T follicular helper cell (primary cell): Measurements from ENCODE around the gene MGAT5B.
"Not testable (repeated sequence)": the region's sequence is repeated elsewhere in the genome, so short reads cannot be mapped to it uniquely, and the experiment has no call there.

ENCODE experiments used
- DNase-seq: peaks from one replicate; pipeline ENCODE4 v3.0.0-alpha.2; 2020; ENCODE audit warnings: low read depth

Gene MGAT5B

DNA sequence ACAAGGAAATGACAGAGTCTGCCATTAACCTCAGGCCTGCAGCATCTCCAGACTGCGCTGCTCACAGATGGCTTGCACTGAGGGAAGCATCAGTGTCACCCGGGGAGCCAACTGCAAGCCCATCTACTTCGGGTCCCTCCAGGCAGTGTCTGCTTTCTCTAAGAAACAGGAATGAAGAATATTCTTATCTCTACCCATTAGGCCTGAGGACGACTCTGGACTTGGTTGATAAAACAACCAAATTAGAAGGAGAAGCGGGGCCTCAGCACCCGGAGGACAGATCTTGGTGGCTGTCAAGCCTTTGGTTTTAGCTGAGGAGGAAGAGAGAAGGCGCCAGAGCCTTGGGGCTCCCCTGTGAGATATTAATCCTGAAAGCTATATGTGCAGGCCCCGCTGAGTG lies 19.5 kb upstream of the MGAT5B start:
- no peak for DNase-seq

DNA sequence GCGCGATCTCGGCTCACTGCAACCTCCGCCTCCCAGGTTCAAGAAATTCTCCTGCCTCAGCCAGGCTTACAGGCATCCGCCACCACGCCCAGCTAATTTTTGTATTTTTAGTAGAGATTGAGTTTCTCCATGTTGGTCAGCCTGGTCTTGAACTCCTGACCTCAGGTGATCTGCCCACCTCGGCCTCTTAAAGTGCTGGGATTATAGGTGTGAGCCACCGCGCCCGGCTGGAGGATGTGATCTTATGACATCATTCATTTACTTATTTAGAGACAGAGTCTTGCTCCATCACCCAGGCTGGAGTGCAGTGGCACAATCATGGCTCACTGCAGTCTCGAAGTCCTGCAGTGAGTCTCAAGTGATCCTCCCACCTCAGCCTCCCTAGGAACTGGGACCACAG lies 19.0 kb upstream of the MGAT5B start:
- DNase-seq, result not testable (repeated sequence)

DNA sequence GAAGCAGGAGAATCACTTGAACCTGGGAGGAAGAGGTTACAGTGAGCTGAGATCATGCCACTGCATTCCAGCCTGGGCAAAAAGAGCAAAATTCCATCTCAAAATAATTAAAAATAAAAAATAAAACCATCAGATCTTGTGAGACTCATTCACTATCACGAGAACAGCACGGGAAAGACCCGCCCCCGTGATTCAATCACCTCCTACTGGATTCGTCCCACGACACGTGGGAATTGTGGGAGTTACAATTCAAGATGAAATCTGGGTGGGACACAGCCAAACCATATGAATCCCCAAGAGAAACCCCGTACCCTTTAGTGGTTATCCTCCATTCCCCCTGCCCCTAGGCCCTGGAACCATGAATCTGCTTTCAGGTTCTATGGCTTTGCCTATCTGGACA lies 15.4 kb upstream of the MGAT5B start:
- DNase-seq, result no peak

DNA sequence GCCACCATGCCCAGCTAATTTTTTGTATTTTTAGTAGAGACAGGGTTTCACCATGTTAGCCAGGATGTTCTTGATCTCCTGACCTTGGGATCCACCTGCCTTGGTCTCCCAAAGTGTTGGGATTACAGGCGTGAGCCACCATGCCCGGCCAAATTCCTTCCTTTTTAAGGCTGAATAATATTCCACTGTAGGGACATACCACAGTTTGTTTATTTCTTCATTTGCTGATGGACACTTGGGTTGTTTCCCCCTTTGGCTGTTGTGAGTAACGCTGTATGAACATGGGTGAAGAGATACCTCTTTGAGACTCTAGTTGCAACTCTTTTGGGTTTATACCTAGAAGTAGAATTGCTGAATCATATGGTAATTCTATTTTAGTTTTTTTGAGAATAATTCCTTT lies 13.1 kb upstream of the MGAT5B start:
- no peak for DNase-seq

DNA sequence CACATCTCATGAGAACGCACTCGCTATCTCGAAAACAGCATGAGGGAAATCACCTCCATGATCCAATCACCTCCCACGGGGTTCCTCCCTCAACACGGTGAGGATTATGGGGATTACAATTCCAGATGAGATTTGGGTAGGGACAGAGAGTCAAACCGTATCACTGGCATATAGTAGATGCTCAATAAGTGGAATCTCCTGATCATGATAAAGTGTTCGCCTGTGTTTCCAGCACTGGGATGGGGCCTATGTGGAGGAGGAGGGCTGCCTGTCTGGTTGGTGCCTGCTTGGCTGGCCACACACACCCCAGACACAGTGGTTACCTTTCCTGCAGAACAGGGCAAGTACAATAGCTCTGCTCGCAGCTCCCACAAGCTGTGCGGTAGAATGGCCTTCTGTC lies 6.1 kb upstream of the MGAT5B start:
- no peak for DNase-seq

DNA sequence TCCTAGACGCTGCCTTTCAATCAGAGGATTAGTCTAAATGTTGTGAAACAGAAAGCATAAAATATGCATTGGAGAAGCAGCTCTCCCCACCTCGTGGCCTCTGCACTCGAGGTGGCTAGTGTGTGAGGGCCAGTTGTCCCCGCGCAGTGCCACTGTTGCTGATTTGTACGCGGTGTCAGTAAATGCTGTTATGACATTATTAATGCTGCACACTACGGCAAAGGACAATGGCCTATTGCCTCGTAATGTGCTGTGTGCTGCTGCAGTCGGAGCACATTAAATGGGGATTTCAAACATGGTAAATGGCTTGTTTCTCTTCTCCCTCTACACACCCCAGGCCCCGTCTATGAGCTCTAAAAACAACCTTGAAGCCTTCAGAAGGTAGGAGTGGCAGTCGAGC lies 5.7 kb upstream of the MGAT5B start:
- DNase-seq, result no peak

DNA sequence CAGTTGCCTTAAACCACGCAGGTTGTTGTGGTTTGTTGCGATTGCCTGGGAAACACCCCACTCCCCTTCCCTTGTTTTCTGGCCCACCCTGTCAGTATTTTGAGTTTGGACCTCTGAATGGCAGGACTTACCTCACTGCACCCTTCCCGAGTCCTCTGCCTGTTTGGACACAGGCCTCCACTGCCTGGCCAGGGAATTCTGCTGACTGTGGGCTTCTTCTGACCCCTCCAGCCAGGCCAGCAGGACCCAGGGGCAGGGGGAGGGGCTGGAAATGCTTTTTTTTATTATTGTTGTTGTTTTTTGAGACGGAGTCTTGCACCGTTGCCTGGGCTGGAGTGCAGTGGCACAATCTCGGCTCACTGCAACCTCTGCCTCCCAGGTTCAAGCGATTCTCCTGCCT lies 4.2 kb upstream of the MGAT5B start:
- no peak for DNase-seq

DNA sequence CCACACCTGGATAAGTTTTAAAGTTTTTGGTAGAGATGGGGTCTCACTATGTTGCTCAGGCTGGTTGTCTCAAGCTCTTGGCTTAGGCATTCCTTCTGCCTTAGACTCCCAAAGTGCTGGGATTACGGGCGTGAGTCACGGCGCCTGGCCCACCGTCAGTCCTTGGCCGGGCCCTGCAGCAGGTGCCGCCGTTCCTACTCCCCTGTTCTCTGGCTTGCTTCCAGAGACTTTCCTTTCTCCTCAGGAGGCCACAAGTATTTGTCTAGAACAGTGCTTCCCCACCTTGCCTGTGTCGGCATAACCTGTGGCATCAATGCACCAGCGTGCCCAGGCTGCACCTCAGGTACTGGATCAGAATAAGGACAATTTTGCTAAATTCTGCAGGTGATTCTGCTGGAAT lies 3.0 kb upstream of the MGAT5B start:
- DNase-seq, result no peak

DNA sequence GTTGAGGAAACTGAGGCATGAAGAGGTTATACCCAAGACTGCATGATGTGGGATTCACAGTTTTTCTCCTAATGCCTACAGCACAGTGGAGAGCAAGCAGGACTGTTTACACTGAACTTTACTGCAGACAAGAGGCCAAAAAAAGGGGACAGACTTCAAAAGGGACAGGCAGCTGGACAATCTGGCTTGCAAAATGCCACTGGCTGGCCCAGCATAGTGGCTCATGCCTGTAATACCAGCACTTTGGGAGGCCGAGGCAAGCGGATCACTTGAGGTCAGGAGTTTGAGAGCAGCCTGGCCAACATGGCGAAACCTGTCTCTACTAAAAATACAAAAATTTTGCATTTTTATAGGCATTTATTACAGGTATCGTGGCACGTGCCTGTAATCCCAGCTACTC lies 2.0 kb upstream of the MGAT5B start:
- no peak for DNase-seq

DNA sequence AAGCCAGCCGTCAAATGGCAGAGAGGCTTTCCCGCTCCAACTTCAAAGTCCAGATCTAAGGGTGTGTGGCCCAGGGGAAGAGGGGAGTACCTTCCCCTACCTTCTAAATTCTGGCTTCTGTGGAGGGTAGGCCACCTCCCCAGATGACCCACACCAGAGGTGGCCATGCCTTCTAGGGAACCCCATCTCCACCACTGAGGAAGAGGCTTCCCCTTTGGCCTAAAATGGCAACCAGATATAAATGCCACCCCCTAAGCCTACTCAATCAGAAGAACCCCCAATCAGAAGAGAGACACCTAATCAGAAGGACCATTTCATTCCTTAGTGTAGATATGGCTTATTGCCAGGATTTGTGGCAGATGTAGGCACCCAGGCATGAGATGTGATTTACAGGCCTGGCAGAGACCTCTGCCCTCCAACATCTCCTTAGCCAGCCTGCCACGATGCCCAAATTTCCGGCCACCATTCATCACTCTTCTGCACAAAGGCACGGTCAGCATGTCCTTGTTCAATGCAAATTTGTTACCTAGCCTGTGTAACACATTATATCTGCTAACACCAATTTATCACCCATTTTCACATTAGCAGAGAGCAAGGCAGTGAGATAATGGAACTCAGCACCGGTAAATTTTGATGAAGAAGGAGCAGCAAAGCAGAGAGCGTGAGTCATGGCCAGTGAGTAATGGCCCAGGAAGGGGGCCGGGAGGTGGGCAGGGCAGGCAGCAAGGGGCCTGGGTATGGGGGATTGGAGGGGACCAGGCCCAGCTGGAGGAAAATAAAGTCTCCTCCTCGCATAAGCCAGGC lies 1.2 kb upstream of the MGAT5B start:
- DNase-seq, result no peak

DNA sequence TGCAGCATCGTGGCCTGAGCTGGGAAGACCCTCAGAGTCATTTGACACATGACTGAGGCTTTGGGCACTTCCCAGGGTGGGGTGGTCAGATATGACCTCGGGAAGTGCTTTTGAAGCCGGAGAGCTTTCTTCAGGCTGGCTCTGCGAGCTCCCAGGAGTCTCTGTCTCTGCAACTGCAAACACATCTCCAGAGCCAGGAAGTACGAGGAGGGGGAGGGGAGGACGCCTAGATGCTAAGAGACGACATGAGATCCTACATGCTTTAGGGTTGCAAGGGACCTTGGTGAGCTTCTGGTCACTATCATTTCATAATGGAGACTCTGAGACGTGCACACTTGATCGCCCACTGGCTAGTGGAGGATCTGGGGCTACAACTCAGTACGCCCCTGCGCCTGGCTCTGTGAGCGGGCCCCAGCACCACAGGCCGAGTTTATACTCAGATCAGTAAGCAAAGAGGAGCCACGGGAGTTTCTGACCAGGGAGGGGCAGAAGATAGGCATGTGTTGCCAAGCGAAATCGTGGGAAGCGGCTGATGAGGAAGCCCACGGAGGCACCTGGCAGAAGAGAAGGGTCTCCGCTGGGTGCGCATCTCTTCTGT lies 527 bp upstream of the MGAT5B start:
- no peak for DNase-seq

DNA sequence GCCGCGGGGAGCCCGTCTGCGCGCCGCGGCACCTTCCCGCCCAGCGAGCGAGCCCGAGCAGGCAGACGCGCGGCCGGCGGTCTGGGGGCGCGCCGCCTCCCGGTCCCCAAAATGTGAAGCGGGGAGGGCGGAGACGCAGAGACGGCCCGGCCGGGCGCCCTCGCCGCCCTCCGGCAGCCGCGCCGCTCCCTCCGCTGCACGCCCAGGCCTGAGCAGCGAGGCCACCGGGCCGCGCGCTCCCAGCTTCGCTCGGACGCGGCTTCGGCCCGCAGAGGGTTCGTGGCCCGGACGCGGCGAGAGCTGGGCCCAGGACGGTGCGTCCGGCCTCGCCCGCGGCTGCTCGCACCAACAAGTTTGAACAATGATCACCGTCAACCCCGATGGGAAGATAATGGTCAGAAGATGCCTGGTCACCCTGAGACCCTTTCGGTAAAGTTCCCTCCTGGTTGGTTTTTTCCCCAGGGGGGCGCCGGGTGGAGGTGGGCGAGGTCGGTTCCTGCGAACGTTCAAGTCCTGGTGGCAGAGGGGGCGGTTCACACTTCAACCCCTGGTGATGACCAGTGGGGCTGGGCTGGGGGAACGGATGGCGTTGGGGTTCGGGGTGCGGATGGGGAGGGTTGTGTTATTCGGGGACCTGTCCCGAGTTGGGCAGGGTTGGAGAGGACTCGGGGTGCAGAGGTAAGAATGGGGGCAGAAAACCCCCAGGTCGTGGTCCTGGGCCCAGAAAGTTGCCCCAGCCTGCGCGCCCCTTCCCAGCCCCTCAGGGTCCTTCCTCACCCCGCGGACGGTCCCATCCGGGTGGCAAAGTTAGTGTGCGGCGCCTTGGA lies 678 bp downstream of the MGAT5B start:
- DNase-seq, result no peak

DNA sequence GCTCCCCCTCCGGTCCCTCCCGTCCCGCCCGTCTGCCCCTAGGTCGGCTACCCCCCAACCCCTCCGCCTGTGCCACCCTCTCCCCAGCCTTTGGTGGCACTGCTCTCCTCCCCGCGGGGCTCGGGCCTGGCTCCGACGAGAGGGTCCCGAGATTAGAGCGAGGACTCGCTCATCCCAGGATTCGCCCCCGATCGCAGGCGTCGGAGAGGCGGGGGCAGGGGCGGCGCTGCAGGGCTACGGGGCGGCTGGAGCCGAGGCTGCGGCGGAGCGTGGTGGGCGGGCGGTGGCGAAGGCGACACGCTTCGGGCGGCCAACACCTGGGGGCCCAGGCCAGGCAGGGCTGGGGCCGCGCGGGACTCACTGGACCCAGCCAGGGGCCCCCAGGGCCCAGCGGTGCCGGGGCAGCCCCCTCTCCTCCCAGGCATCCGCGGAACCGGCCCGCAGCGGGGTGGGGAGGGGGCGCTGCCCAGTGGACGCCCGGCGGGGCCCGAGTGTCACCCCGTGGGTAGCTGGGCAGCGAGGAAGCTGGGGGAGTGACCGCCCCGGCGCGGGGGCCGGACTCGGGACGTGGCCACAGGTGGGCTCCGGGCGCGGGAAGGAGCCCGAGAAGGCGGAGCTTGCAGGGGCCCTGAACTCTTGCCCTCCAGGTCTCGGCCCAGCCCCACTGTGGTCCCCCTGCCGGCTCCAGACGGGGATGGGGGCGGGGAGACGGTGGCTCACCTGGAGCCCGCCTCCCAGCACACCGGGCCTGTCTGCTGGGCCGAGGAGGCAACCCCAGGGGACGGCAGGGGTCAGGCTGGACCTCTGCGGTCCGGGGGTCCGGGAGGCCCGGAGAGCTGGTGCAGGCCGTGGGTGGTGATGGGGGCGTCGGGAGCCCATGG lies 1.5 kb downstream of the MGAT5B start:
- DNase-seq, result no peak

DNA sequence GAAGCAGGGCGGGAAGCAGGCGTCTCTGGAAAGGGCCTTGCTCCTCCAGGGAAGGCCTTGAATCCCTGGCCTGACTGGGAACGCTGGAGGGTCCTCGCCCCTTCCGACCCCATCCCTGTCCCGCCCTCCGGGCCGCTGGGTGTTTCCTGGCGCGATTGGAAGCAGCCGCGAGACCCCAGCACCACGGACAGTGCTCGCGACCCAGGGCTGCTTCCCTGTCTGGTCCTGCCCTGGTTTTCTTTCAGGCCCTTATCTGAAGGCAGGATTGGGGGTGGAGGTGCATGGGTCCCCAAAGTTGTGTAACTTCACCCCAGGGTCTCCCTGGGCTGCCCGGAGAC lies 2.1 kb downstream of the MGAT5B start:
- DNase-seq, result no peak

DNA sequence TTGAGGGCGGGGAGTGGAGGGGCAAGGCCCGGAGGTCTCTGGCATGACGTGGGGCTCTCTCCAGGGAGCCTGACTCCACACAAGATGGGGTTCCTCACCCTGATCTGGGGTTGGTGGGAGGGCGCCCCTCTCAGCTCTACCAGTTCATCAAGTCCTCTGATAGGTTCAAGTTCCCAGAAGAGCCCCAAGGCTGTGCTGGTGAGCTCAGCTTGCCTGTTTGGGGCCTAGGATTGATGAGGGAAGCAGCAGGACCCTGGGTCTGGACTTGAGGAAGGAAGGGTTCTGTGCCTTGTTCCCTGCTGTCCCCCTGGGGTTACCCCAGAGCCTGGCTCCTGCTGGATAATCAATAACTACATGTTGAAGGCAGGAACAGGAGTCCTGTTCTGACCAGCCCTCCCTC lies 3.5 kb downstream of the MGAT5B start:
- no peak for DNase-seq

DNA sequence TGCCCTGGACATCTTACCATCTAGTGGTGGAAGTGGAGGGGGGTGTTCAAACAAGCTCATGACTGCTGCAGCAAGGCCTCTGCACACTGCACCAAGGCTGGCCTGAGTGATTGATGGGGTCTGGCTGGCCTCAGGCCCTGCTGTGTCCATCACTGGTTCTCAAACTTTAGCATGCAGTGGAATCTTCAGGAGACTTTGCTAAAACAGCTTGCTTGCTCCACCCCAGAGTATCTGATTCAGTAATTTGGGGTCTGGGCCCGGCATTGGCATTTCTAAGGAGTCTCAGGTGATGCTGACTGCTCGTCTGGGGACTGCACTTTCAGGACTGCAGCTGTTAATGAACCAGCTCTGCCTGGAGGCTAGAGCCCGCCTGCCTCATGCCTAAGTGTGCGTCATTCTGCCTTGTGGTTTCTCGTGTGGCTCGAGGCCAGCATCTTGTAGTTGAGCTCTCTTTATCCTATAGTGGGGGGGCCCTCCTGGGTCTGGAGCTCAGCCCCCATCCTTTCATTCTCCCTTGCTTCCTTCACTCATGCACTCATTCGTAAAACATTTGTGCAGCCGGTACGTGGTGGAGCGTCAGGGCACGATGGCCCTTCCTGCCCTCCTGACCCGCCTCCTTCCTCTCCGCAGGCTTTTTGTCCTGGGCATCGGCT lies 4.1 kb downstream of the MGAT5B start:
- DNase-seq, result no peak

DNA sequence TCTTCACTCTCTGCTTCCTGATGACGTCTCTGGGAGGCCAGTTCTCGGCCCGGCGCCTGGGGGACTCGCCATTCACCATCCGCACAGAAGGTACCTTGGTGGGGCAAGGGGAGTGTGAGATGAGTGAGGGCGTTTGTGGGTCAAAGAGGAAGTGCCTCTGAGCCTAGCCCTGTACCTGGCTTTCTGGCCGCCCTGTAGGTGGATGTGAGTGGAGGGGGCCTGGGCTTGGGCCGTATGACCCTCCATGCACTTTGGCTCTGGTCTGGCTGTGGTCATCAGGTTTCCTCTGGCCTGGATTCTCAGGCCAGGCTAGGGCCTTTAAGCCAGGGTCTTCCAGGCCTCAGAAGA lies 4.6 kb downstream of the MGAT5B start:
- no peak for DNase-seq

DNA sequence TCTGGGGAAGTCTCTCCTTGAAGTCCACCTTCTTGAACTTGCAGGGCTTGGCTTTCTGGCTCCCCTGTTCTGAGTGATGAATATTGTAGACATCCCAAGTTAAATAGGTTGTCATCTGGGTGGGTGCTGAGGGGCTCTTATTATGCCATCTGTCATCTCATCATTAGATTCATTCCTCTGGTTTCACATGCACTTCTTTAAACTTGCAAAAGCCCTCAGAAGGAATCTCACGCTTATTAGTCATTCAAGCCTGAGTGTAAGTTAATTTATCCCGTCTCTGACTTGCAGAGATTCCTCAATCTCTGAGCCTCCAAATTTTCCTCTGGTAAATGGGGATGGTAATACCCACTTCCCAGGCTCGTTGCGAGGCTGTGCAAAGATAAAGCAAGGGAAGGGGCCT lies 5.7 kb downstream of the MGAT5B start:
- DNase-seq, result no peak

DNA sequence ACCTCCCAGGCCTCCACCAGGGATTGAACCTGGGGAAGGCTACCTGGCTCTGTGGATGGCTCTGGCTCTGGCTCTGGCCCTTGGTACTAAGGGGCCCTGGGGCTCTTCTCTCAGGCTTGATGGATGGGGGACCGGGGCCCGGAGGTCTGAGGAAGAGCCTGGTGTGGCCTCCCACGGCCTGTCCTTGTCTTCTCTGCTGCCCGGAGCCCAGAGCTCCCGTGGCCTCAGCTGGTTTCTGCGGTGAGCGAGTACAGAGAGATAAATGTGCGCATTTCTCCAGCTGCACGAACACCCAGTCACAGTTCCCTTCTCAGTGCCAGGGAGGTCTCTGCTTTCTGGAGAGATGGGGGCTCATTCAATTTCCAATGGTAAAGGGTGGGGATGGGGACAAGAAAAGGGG lies 9.2 kb downstream of the MGAT5B start:
- DNase-seq, result no peak

DNA sequence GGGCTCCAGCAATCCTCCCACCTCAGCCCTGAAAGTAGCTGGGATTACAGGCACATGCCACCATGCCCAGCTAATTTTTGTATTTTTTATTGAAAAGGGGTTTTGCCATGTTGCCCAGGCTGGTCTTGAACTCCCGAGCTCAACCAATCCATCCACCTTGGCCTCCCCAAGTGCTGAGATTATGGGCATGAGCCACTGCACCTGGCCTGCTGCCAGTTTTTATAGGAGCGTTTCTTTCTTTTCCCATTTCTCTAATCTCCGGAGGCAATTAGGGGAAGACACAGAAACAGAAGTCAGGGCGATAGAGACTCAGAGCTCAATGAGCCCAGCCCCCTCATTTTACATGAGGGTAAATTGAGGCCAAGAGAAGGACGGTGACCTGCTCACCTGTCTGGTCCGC lies 10.4 kb downstream of the MGAT5B start:
- DNase-seq, result no peak

DNA sequence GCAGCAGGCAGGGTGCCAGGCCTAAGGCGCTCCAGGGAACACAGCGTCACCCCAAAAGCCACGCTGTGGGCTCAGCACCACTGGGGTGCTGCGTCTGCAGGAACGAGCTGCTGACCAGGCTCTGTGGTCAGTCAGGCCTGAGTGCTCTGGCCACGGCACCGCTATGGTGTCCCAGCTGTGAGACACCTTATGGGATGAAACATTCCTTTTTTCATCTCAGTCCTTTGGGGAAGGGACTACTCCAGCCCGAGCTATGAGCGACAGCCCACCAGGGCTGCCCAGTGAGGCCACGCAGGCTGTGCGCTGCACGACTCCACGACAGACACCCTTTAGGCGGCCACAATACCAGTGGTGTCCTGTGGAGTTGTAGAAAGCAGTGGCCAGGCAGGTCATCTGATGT lies 11.1 kb downstream of the MGAT5B start:
- DNase-seq, result no peak

DNA sequence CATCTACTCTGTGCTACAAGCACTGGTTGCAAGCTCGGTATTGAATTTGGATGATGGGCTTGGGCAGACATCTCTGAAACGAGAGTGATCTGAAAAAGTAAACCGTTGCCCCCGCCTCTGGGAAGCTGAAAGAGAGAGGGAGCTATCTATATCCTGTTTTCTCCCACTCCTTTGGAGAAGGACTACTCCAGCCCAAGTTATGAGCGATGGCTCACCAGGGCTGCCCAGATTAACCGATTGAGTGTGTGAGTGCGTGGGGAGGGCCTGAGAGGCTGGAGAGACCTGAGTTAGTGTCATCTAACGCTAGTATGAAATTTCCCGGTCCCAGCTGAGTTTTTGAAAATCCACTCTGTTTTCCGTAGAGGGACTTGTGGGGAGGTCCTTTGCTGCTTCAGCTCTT lies 11.5 kb downstream of the MGAT5B start:
- DNase-seq, result no peak
